OCI-LY7 (cell line): ENCODE results near the gene CDK2AP2. TPM values are rescaled to one million over a fixed set of nuclear protein-coding genes. Genes with fewer than 3 reads are reported as not detected.
"Not testable (repeated sequence)": the region's sequence is repeated elsewhere in the genome, so short reads cannot be mapped to it uniquely, and the experiment has no call there.

Experiments used
- BruUV-seq: library from RNA; stranded (reverse); fragments of 400-500 nt; replicated peaks from 2 replicates; lab custom pipeline; 2021; lab: Mats Ljungman, UMichigan
- CTCF ChIA-PET: fragments of 300-600 bp; sonication (Branson Sonifier 250); formaldehyde crosslinking; loops from one replicate; lab custom pipeline; 2022; ENCODE audit warnings: antibody characterized with exemption; ENCODE audit not compliant: unreplicated experiment; lab: Charles Lee
- POLR2A ChIA-PET: fragments of 300-600 bp; sonication (Branson Sonifier 250); formaldehyde crosslinking; loops from one replicate; lab custom pipeline; 2022; ENCODE audit warnings: antibody characterized with exemption; lab: Charles Lee
- DNase-seq: peaks from one replicate; pipeline ENCODE4 v3.0.0-alpha.2; 2015; ENCODE audit warnings: low spot score
- H2AFZ ChIP-seq: fragments of 200-600 bp; sonication (generic), shearing (Covaris generic); 2 replicates; pipeline ENCODE4 v1.6.1; 2014; ENCODE audit warnings: mild to moderate bottlenecking, antibody characterized with exemption, low read length, moderate library complexity
- H3K27ac ChIP-seq: fragments of 200-600 bp; sonication (generic); 2 replicates; pipeline ENCODE4 v1.5.1; 2014; ENCODE audit warnings: mixed run types, low read depth, mild to moderate bottlenecking, moderate library complexity, low read length, inconsistent platforms; ENCODE audit not compliant: poor library complexity, severe bottlenecking
- H3K36me3 ChIP-seq: fragments of 200-600 bp; sonication (generic); 2 replicates; pipeline ENCODE4 v1.6.1; 2014; ENCODE audit warnings: mild to moderate bottlenecking, antibody characterized with exemption, low read length, moderate library complexity, mixed read lengths; ENCODE audit not compliant: insufficient read depth
- H3K4me1 ChIP-seq: fragments of 200-600 bp; sonication (generic); 2 replicates; pipeline ENCODE4 v1.5.1; 2014; ENCODE audit warnings: mild to moderate bottlenecking, low read length; ENCODE audit not compliant: insufficient read depth, poor library complexity, severe bottlenecking
- H3K4me2 ChIP-seq: fragments of 200-600 bp; sonication (generic); 2 replicates; pipeline ENCODE4 v1.6.1; 2014; ENCODE audit warnings: mild to moderate bottlenecking, low read length
- H3K4me3 ChIP-seq: fragments of 200-600 bp; sonication (generic); 2 replicates; pipeline ENCODE4 v1.5.1; 2014; ENCODE audit warnings: mild to moderate bottlenecking, low read depth, low read length; ENCODE audit not compliant: poor library complexity, severe bottlenecking
- H3K79me2 ChIP-seq: fragments of 200-600 bp; sonication (generic); 2 replicates; pipeline ENCODE4 v1.6.1; 2016; ENCODE audit warnings: low read depth, mild to moderate bottlenecking, low read length, moderate library complexity, mixed read lengths; ENCODE audit not compliant: insufficient read depth
- H3K9me2 ChIP-seq: fragments of 200-600 bp; sonication (generic); 2 replicates; pipeline ENCODE4 v1.6.1; 2016; ENCODE audit warnings: mild to moderate bottlenecking, low read length, mixed read lengths; ENCODE audit not compliant: insufficient read depth
- H3K9me3 ChIP-seq: fragments of 200-600 bp; sonication (generic); 2 replicates; pipeline ENCODE4 v1.6.1; 2014; ENCODE audit warnings: mild to moderate bottlenecking, mixed run types, low read length, mixed read lengths
- H4K20me1 ChIP-seq: fragments of 200-600 bp; sonication (generic); 2 replicates; pipeline ENCODE4 v1.6.1; 2014; ENCODE audit warnings: mild to moderate bottlenecking, antibody characterized with exemption, low read length, moderate library complexity, mixed read lengths; ENCODE audit not compliant: insufficient read depth
- CTCF ChIP-seq: fragments of 200-600 bp; sonication (generic); conservative IDR thresholded peaks from 2 replicates; pipeline ENCODE4 v1.5.1; 2014; ENCODE audit warnings: mild to moderate bottlenecking, antibody characterized with exemption, low read length, moderate library complexity, mixed read lengths
- EZH2phosphoT487 ChIP-seq: fragments of 200-600 bp; sonication (generic); IDR thresholded peaks from 2 replicates; pipeline ENCODE4 v1.6.1; 2018; ENCODE audit warnings: low read depth, borderline replicate concordance, mild to moderate bottlenecking, mixed run types, antibody characterized with exemption, low read length, moderate library complexity, mixed read lengths
- intact Hi-C: fragments of 100-400 bp; cut with micrococcal nuclease; formaldehyde crosslinking; loops from one replicate; pipeline ENCODE4 v1.10.0; 2022; ENCODE audit not compliant: unreplicated experiment
- total RNA-seq, 2 experiments: library from RNA; depleted of rRNA in 1 of 2; stranded (reverse); fragments of >200 nt in 1 of 2; shearing (Covaris generic) in 1 of 2; gene quantifications; 2 replicates each; pipeline ENCODE4 v1.2.3, GENCODE V29; 2014 to 2022

The CDK2AP2 gene
- total RNA-seq, 2 experiments from 2014 or later, result 71.5 to 90.2 TPM

- Histone ChIP-seq H2AFZ (peak overlapping the region; percentile 71), H3K36me3 (peaks cover 5% of the 10 kb centered on the region), H3K27ac (peak overlapping the region; percentile 87), H4K20me1 (no peaks in the 10 kb centered on the region), H3K4me2 (peak overlapping the region; percentile 95), H3K79me2 (peaks cover 28% of the 10 kb centered on the region; the same call in 1 of the 2 replicates), H3K9me3 (no peaks in the 10 kb centered on the region), H3K4me3 (peak overlapping the region; percentile 71), H3K4me1 (peaks cover 44% of the 10 kb centered on the region), H3K9me2 (no peaks in the 10 kb centered on the region)
- DNase-seq, result no peak
- no peak for TF ChIP-seq CTCF
- no peak for TF ChIP-seq EZH2phosphoT487
- intact Hi-C loops, result loop anchor here (5.0 kb wide), 1 partner anchor 130 kb away; the partner anchor contains the start of gene POLD4
- ChIA-PET CTCF (interaction anchor here (1.0 kb wide), 1 partner anchor 96 kb away, joined by 5 read pairs; no protein-coding TSS in a partner anchor), POLR2A (interaction anchor here (0.5 to 1.8 kb wide), 3 partner anchors 14 to 236 kb away, joined by 3 to 6 read pairs (median 3); no protein-coding TSS in a partner anchor)
- BruUV-seq, result TSS peak; percentile 96
Measured at GRCh38 chr11:67482275-67482826, 25.6 kb downstream of the CDK2AP2 start.

GRCh38 chr11:67477344-67478050 is 30.5 kb downstream of the CDK2AP2 start:
- BruUV-seq, H3K36me3 ChIP-seq, H4K20me1 ChIP-seq, H2AFZ ChIP-seq, H3K4me3 ChIP-seq, H3K79me2 ChIP-seq, H3K4me1 ChIP-seq, CTCF ChIA-PET, H3K4me2 ChIP-seq, H3K27ac ChIP-seq, DNase-seq, H3K9me3 ChIP-seq, H3K9me2 ChIP-seq, intact Hi-C loops: not testable (repeated sequence)
- POLR2A ChIA-PET, result interaction anchor here (0.6 kb wide), 1 partner anchor 866 kb away, joined by 5 read pairs; no protein-coding TSS in a partner anchor

DNA sequence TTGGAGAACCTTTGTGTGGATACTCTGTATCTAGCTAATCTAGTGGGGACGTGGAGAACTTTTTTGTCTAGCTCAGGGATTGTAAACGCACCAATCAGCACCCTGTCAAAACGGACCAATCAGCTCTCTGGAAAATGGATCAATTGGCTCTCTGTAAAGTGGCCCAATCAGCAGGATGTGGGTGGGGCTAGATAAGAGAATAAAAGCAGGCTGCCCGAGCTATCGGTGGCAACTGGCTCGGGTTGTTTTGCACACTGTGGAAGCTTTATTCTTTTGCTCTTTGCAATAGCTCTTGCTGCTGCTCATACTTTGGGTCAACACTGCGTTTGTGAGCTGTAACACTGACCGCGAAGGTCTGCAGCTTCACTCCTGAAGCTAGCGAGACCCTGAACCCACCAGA is 31.3 kb downstream of the CDK2AP2 start:
- CTCF ChIA-PET, H3K4me1 ChIP-seq, H4K20me1 ChIP-seq, H2AFZ ChIP-seq, intact Hi-C loops, H3K27ac ChIP-seq, DNase-seq, H3K36me3 ChIP-seq, POLR2A ChIA-PET, H3K9me2 ChIP-seq, BruUV-seq, H3K79me2 ChIP-seq, H3K4me2 ChIP-seq, H3K4me3 ChIP-seq, H3K9me3 ChIP-seq: not testable (repeated sequence)
